Neural cell (in vitro differentiated cells): ENCODE data around the gene LRRC8B. TPM values are rescaled to one million over a fixed set of nuclear protein-coding genes. Genes with fewer than 3 reads are reported as not detected.

ENCODE experiments used
- H2AFZ ChIP-seq: fragments of 200-600, 300-800 bp; sonication (generic), shearing (Covaris generic); 2 replicates; pipeline ENCODE4 v1.6.0; 2014; ENCODE audit warnings: low read depth, mild to moderate bottlenecking, antibody characterized with exemption, low read length, moderate library complexity
- H3F3A ChIP-seq: fragments of 200-600 bp; shearing (Covaris generic); 2 replicates; pipeline ENCODE4 v1.6.1; 2016; ENCODE audit warnings: mild to moderate bottlenecking, moderate library complexity, mixed read lengths, antibody characterized with exemption, low read length; ENCODE audit not compliant: insufficient read depth, poor library complexity, severe bottlenecking
- H3K27ac ChIP-seq: fragments of 200-600, 300-800 bp; sonication (generic), shearing (Covaris generic); 2 replicates; pipeline ENCODE4 v1.5.1; 2014; ENCODE audit warnings: mild to moderate bottlenecking, low read length, moderate library complexity
- H3K27me3 ChIP-seq: fragments of 300-800, 200-600 bp; sonication (generic), shearing (Covaris generic); 2 replicates; pipeline ENCODE4 v1.6.0; 2014; ENCODE audit warnings: mild to moderate bottlenecking, low read depth, low read length, moderate library complexity; ENCODE audit not compliant: insufficient read depth
- H3K36me3 ChIP-seq: fragments of 300-800, 200-600 bp; sonication (generic), shearing (Covaris generic); 2 replicates; pipeline ENCODE4 v1.5.1; 2014; ENCODE audit warnings: mild to moderate bottlenecking, antibody characterized with exemption, low read length, moderate library complexity; ENCODE audit not compliant: insufficient read depth
- H3K4me2 ChIP-seq: fragments of 300-800, 200-600 bp; sonication (generic), shearing (Covaris generic); 2 replicates; pipeline ENCODE4 v1.6.0; 2014; ENCODE audit warnings: mild to moderate bottlenecking, low read length
- H3K4me3 ChIP-seq: fragments of 300-800, 200-600 bp; sonication (generic), shearing (Covaris generic); 2 replicates; pipeline ENCODE4 v1.5.1; 2014; ENCODE audit warnings: mild to moderate bottlenecking, low read length, moderate library complexity
- H3K79me2 ChIP-seq: fragments of 200-600 bp; shearing (Covaris generic); replicated peaks from 2 replicates; pipeline ENCODE4 v1.6.0; 2014; ENCODE audit warnings: mild to moderate bottlenecking, low read length, moderate library complexity; ENCODE audit not compliant: insufficient read depth
- H3K9ac ChIP-seq: fragments of 300-800, 200-600 bp; sonication (generic), shearing (Covaris generic); 2 replicates; pipeline ENCODE4 v1.6.1; 2016; ENCODE audit warnings: mild to moderate bottlenecking, low read length, mixed read lengths
- H3K9me2 ChIP-seq: fragments of 200-600 bp; shearing (Covaris generic); 2 replicates; pipeline ENCODE4 v1.6.1; 2016; ENCODE audit warnings: mild to moderate bottlenecking, low read length, mixed read lengths; ENCODE audit not compliant: insufficient read depth
- H3K9me3 ChIP-seq: fragments of 200-600, 300-800 bp; sonication (generic), shearing (Covaris generic); 2 replicates; pipeline ENCODE4 v1.6.1; 2016; ENCODE audit warnings: mild to moderate bottlenecking, mixed run types, low read length, moderate library complexity, mixed read lengths
- H4K20me1 ChIP-seq: fragments of 200-600 bp; shearing (Covaris generic); 2 replicates; pipeline ENCODE4 v1.6.1; 2016; ENCODE audit warnings: mild to moderate bottlenecking, mixed run types; ENCODE audit not compliant: insufficient read depth
- EP300 ChIP-seq: fragments of 450-650 bp; conservative IDR thresholded peaks from 2 replicates; pipeline ENCODE4 v1.6.1; 2014; ENCODE audit warnings: antibody characterized with exemption, mild to moderate bottlenecking, moderate library complexity; ENCODE audit not compliant: poor library complexity, severe bottlenecking
- EZH2 ChIP-seq: fragments of 200-600, 300-800 bp; shearing (Covaris generic), sonication (generic); IDR thresholded peaks from 2 replicates; pipeline ENCODE4 v1.6.1; 2014; ENCODE audit warnings: antibody characterized with exemption, low read length, borderline replicate concordance, mild to moderate bottlenecking; ENCODE audit not compliant: insufficient read depth, poor library complexity, severe bottlenecking
- MXI1 ChIP-seq: fragments of 450-650 bp; conservative IDR thresholded peaks from 2 replicates; pipeline ENCODE4 v1.6.1; 2014; ENCODE audit warnings: antibody characterized with exemption, mild to moderate bottlenecking; ENCODE audit not compliant: poor library complexity, severe bottlenecking
- POLR2AphosphoS5 ChIP-seq: IDR thresholded peaks from 2 replicates; pipeline ENCODE4 v1.6.1; 2012
- RAD21 ChIP-seq: fragments of 450-650 bp; conservative IDR thresholded peaks from 2 replicates; pipeline ENCODE4 v1.6.1; 2014; ENCODE audit warnings: antibody characterized with exemption, mild to moderate bottlenecking, moderate library complexity
- REST ChIP-seq: IDR thresholded peaks from 2 replicates; pipeline ENCODE4 v1.6.1; 2012; ENCODE audit warnings: borderline replicate concordance
- SMC3 ChIP-seq: fragments of 450-650 bp; conservative IDR thresholded peaks from 2 replicates; pipeline ENCODE4 v1.6.1; 2014; ENCODE audit warnings: antibody characterized with exemption, mild to moderate bottlenecking, moderate library complexity; ENCODE audit not compliant: poor library complexity
- TAF1 ChIP-seq: IDR thresholded peaks from 2 replicates; pipeline ENCODE4 v1.6.1; 2012; ENCODE audit warnings: low read depth
- polyA plus RNA-seq: library from polyadenylated mRNA; depleted of rRNA; stranded (reverse); fragments of >200 nt; gene quantifications from 2 replicates; pipeline ENCODE4 v1.2.3, GENCODE V29; 2014
- TF ChIP-seq, protein P1 (sequence below): fragments of 450-650 bp; IDR thresholded peaks from 2 replicates; pipeline ENCODE4 v1.5.1; 2014; ENCODE audit warnings: antibody characterized with exemption, mild to moderate bottlenecking, moderate library complexity; ENCODE audit not compliant: poor library complexity, severe bottlenecking

The LRRC8B gene
- polyA plus RNA-seq, 1 donor from 2014 or later = 15.9 TPM

- Histone ChIP-seq H3K27me3 (no peaks in the 10 kb centered on the region), H3K27ac (no peak overlapping the region), H4K20me1 (no peaks in the 10 kb centered on the region), H3K4me3 (no peak overlapping the region), H3K9me2 (no peaks in the 10 kb centered on the region), H3K4me2 (no peak overlapping the region), H3K79me2 (no peaks in the 10 kb centered on the region), H3F3A (peaks cover 4% of the 10 kb centered on the region), H2AFZ (no peak overlapping the region), H3K9ac (no peak overlapping the region), H3K9me3 (no peaks in the 10 kb centered on the region), H3K36me3 (no peaks in the 10 kb centered on the region)
- TF ChIP-seq SMC3 = no peak
- TF ChIP-seq EP300 = no peak
- no peak for TF ChIP-seq POLR2AphosphoS5
- no peak for TF ChIP-seq RAD21
- no peak for TF ChIP-seq REST
- TF ChIP-seq EZH2 = no peak
Measured at GRCh38 chr1:89550995-89551394, 26.4 kb downstream of the LRRC8B start.

GRCh38 chr1:89552471-89553081 is 27.9 kb downstream of the LRRC8B start:
- H3K4me2 ChIP-seq = no peak overlapping the region
- no peaks in the 10 kb centered on the region for H3K9me3 ChIP-seq
- peaks cover 4% of the 10 kb centered on the region for H3F3A ChIP-seq
- H3K9me2 ChIP-seq = no peaks in the 10 kb centered on the region
- no peak overlapping the region for H2AFZ ChIP-seq
- no peak overlapping the region for H3K4me3 ChIP-seq
- no peak for TF ChIP-seq REST
- no peaks in the 10 kb centered on the region for H3K79me2 ChIP-seq
- no peak overlapping the region for H3K27ac ChIP-seq
- H3K27me3 ChIP-seq = no peaks in the 10 kb centered on the region
- no peaks in the 10 kb centered on the region for H3K36me3 ChIP-seq
- no peaks in the 10 kb centered on the region for H4K20me1 ChIP-seq
- H3K9ac ChIP-seq = no peak overlapping the region

DNA sequence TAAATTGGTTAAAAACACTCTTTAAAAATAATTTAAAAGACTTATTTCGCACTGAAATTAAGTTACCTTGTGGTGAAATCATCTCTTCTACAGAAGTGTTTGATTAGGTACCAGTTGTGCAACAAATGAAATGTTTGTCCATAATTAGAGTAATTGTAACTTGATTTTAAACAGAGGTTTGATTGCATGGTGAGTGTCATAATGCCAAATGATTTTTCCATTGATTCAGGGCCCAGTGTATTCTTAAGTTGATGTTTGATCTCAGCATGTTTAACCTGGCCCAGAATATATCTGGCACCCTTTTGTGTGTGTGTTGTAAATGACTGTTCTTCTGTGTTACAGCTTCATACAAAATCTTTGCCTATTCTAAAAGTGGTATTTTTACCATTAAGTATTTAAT is 28.5 kb downstream of the LRRC8B start:
- H3K9ac ChIP-seq = no peak overlapping the region
- no peak overlapping the region for H2AFZ ChIP-seq
- H3K9me3 ChIP-seq = no peaks in the 10 kb centered on the region
- H3K36me3 ChIP-seq = peaks cover 4% of the 10 kb centered on the region
- no peak overlapping the region for H3K4me3 ChIP-seq
- no peaks in the 10 kb centered on the region for H4K20me1 ChIP-seq
- H3K27me3 ChIP-seq = no peaks in the 10 kb centered on the region
- no peaks in the 10 kb centered on the region for H3K9me2 ChIP-seq
- peaks cover 4% of the 10 kb centered on the region for H3F3A ChIP-seq
- no peak overlapping the region for H3K27ac ChIP-seq
- no peaks in the 10 kb centered on the region for H3K79me2 ChIP-seq
- no peak overlapping the region for H3K4me2 ChIP-seq
- TF ChIP-seq EP300 (no peak), RAD21 (no peak), EZH2 (no peak), MXI1 (no peak), TAF1 (no peak), SMC3 (no peak), POLR2AphosphoS5 (no peak), REST (no peak)
- TF ChIP-seq, protein P1, sequence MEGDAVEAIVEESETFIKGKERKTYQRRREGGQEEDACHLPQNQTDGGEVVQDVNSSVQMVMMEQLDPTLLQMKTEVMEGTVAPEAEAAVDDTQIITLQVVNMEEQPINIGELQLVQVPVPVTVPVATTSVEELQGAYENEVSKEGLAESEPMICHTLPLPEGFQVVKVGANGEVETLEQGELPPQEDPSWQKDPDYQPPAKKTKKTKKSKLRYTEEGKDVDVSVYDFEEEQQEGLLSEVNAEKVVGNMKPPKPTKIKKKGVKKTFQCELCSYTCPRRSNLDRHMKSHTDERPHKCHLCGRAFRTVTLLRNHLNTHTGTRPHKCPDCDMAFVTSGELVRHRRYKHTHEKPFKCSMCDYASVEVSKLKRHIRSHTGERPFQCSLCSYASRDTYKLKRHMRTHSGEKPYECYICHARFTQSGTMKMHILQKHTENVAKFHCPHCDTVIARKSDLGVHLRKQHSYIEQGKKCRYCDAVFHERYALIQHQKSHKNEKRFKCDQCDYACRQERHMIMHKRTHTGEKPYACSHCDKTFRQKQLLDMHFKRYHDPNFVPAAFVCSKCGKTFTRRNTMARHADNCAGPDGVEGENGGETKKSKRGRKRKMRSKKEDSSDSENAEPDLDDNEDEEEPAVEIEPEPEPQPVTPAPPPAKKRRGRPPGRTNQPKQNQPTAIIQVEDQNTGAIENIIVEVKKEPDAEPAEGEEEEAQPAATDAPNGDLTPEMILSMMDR = no peak
